ENCODE results near the gene GTF3C1. TPM values are rescaled to one million over a fixed set of nuclear protein-coding genes. Genes with fewer than 3 reads are reported as not detected.

GTF3C1 gene
- total RNA-seq, 2 experiments from 2014 or later, result 43.6 to 44.5 TPM

GRCh38 chr16:27520982-27521673 is 28.6 kb downstream of the GTF3C1 start:
- DNase-seq (no peak), ATAC-seq (ENCODE audit: poor library complexity) (no peak)
- POLR2A ChIA-PET, result no interaction called here
- intact Hi-C loops (cut with DNase I, micrococcal nuclease), result no loop called here
- no peak overlapping the region for H3K4me3 Mint-ChIP-seq
- H3K9me3 Mint-ChIP-seq, result no peaks in the 10 kb centered on the region
- Histone ChIP-seq H3K36me3 (ENCODE audit: insufficient read depth, low read length) (peaks cover 51% of the 10 kb centered on the region), H3K27ac (ENCODE audit: low read depth in 1 of 2, low read length in 2 of 2) (no peak overlapping the region), H3K27me3 (ENCODE audit: control insufficient read depth in 1 of 2, insufficient read depth in 2 of 2, low read length in 2 of 2) (no peaks in the 10 kb centered on the region), H3K9me3 (ENCODE audit: control insufficient read depth in 1 of 2, insufficient read depth in 1 of 2, low read length in 2 of 2) (no peaks in the 10 kb centered on the region), H3K4me1 (ENCODE audit: insufficient read depth, low read length) (no peaks in the 10 kb centered on the region), H3K4me3 (ENCODE audit: low read length) (no peak overlapping the region)
- no peak for TF ChIP-seq CTCF (IDR thresholded peaks at IDR 0.05)
- peak overlapping the region; percentile 22 for H3K27ac Mint-ChIP-seq
- H3K4me1 Mint-ChIP-seq (ENCODE audit: low read depth), result no peaks in the 10 kb centered on the region
- CTCF ChIA-PET, result interaction anchor here (0.9 kb wide), 1 partner anchor 54 kb away, joined by 3 read pairs; no protein-coding TSS in a partner anchor
- no peaks in the 10 kb centered on the region for H3K27me3 Mint-ChIP-seq
- peaks cover 91% of the 10 kb centered on the region for H3K36me3 Mint-ChIP-seq (ENCODE audit: low read depth)

- Histone ChIP-seq H3K36me3 (ENCODE audit: insufficient read depth, low read length) (peaks cover 34% of the 10 kb centered on the region), H3K27ac (ENCODE audit: low read depth in 1 of 2, low read length in 2 of 2) (no peak overlapping the region), H3K9me3 (ENCODE audit: control insufficient read depth in 1 of 2, insufficient read depth in 1 of 2, low read length in 2 of 2) (peaks cover 0 to 3% of the 10 kb centered on the region in 2 experiments), H3K27me3 (ENCODE audit: control insufficient read depth in 1 of 2, insufficient read depth in 2 of 2, low read length in 2 of 2) (no peaks in the 10 kb centered on the region), H3K4me3 (ENCODE audit: low read length) (no peak overlapping the region), H3K4me1 (ENCODE audit: insufficient read depth, low read length) (no peaks in the 10 kb centered on the region)
- intact Hi-C loops (cut with DNase I, micrococcal nuclease), result no loop called here
- H3K27ac Mint-ChIP-seq, result no peak overlapping the region
- H3K27me3 Mint-ChIP-seq, result no peaks in the 10 kb centered on the region
- POLR2A ChIA-PET, result no interaction called here
- H3K9me3 Mint-ChIP-seq, result no peaks in the 10 kb centered on the region
- peaks cover 88% of the 10 kb centered on the region for H3K36me3 Mint-ChIP-seq (ENCODE audit: low read depth)
- CTCF ChIA-PET, result no interaction called here
- TF ChIP-seq CTCF (IDR thresholded peaks at IDR 0.05), result no peak
- DNase-seq (no peak), ATAC-seq (ENCODE audit: poor library complexity) (no peak)
- no peaks in the 10 kb centered on the region for H3K4me1 Mint-ChIP-seq (ENCODE audit: low read depth)
- no peak overlapping the region for H3K4me3 Mint-ChIP-seq
Observed at GRCh38 chr16:27518226-27518625, 31.5 kb downstream of the GTF3C1 start.

- H3K36me3 ChIP-seq (ENCODE audit: insufficient read depth, low read length), result peaks cover 34% of the 10 kb centered on the region
- H3K4me1 Mint-ChIP-seq (ENCODE audit: low read depth), result no peaks in the 10 kb centered on the region
- H3K9me3 ChIP-seq (ENCODE audit: control insufficient read depth in 1 of 2, insufficient read depth in 1 of 2, low read length in 2 of 2), result peaks cover 0 to 3% of the 10 kb centered on the region in 2 experiments
- no peak overlapping the region for H3K27ac ChIP-seq (ENCODE audit: low read depth in 1 of 2, low read length in 2 of 2)
- H3K27me3 Mint-ChIP-seq, result no peaks in the 10 kb centered on the region
- no peak overlapping the region for H3K4me3 Mint-ChIP-seq
- no peaks in the 10 kb centered on the region for H3K27me3 ChIP-seq (ENCODE audit: control insufficient read depth in 1 of 2, insufficient read depth in 2 of 2, low read length in 2 of 2)
- no peak for TF ChIP-seq CTCF (IDR thresholded peaks at IDR 0.05)
- intact Hi-C loops (cut with DNase I, micrococcal nuclease), result no loop called here
- H3K9me3 Mint-ChIP-seq, result no peaks in the 10 kb centered on the region
- H3K36me3 Mint-ChIP-seq (ENCODE audit: low read depth), result peaks cover 88% of the 10 kb centered on the region
- no peak overlapping the region for H3K4me3 ChIP-seq (ENCODE audit: low read length)
- POLR2A ChIA-PET, result no interaction called here
- no peak overlapping the region for H3K27ac Mint-ChIP-seq
- no peaks in the 10 kb centered on the region for H3K4me1 ChIP-seq (ENCODE audit: insufficient read depth, low read length)
- CTCF ChIA-PET, result no interaction called here
- no peak for ATAC-seq (ENCODE audit: poor library complexity)
- DNase-seq, result no peak
Observed at GRCh38 chr16:27517664-27518063, 32.0 kb downstream of the GTF3C1 start.
